Kidney epithelial cell (primary cell): ENCODE data around the gene PLCE1. TPM values are rescaled to one million over a fixed set of nuclear protein-coding genes. Genes with fewer than 3 reads are reported as not detected.

Experiments used
- DNase-seq: peaks from one replicate; pipeline ENCODE4 v3.0.0-alpha.2; 2010; ENCODE audit warnings: low read depth
- H3K27me3 ChIP-seq: 2 replicates; pipeline ENCODE4 v1.6.0; 2011; ENCODE audit warnings: low read length; ENCODE audit not compliant: control insufficient read depth, insufficient read depth
- H3K36me3 ChIP-seq: 2 replicates; pipeline ENCODE4 v1.5.1; 2011; ENCODE audit warnings: low read length; ENCODE audit not compliant: control insufficient read depth, insufficient read depth
- H3K4me3 ChIP-seq: 2 replicates; pipeline ENCODE4 v1.5.1; 2011; ENCODE audit warnings: low read depth, mild to moderate bottlenecking, control low read depth, low read length
- total RNA-seq: library from RNA; depleted of rRNA; stranded (reverse); fragments of >200 nt; gene quantifications from 2 replicates; pipeline ENCODE4 v1.2.3, GENCODE V29; 2015
- TF ChIP-seq, protein P1 (sequence below): IDR thresholded peaks from 2 replicates; pipeline ENCODE4 v1.5.1; 2011; ENCODE audit warnings: mild to moderate bottlenecking, moderate library complexity, low read length, control low read depth, inconsistent platforms; ENCODE audit not compliant: insufficient read depth, poor library complexity, severe bottlenecking

Gene PLCE1
- total RNA-seq, 1 donor from 2014 or later = 0.84 TPM

- no peak for DNase-seq
- H3K4me3 ChIP-seq = no peak overlapping the region
- TF ChIP-seq, protein P1, sequence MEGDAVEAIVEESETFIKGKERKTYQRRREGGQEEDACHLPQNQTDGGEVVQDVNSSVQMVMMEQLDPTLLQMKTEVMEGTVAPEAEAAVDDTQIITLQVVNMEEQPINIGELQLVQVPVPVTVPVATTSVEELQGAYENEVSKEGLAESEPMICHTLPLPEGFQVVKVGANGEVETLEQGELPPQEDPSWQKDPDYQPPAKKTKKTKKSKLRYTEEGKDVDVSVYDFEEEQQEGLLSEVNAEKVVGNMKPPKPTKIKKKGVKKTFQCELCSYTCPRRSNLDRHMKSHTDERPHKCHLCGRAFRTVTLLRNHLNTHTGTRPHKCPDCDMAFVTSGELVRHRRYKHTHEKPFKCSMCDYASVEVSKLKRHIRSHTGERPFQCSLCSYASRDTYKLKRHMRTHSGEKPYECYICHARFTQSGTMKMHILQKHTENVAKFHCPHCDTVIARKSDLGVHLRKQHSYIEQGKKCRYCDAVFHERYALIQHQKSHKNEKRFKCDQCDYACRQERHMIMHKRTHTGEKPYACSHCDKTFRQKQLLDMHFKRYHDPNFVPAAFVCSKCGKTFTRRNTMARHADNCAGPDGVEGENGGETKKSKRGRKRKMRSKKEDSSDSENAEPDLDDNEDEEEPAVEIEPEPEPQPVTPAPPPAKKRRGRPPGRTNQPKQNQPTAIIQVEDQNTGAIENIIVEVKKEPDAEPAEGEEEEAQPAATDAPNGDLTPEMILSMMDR = no peak
- peaks cover 1% of the 10 kb centered on the region for H3K36me3 ChIP-seq
- no peaks in the 10 kb centered on the region for H3K27me3 ChIP-seq
Measured at GRCh38 chr10:94014304-94014703, 20.6 kb downstream of the PLCE1 start.

DNA sequence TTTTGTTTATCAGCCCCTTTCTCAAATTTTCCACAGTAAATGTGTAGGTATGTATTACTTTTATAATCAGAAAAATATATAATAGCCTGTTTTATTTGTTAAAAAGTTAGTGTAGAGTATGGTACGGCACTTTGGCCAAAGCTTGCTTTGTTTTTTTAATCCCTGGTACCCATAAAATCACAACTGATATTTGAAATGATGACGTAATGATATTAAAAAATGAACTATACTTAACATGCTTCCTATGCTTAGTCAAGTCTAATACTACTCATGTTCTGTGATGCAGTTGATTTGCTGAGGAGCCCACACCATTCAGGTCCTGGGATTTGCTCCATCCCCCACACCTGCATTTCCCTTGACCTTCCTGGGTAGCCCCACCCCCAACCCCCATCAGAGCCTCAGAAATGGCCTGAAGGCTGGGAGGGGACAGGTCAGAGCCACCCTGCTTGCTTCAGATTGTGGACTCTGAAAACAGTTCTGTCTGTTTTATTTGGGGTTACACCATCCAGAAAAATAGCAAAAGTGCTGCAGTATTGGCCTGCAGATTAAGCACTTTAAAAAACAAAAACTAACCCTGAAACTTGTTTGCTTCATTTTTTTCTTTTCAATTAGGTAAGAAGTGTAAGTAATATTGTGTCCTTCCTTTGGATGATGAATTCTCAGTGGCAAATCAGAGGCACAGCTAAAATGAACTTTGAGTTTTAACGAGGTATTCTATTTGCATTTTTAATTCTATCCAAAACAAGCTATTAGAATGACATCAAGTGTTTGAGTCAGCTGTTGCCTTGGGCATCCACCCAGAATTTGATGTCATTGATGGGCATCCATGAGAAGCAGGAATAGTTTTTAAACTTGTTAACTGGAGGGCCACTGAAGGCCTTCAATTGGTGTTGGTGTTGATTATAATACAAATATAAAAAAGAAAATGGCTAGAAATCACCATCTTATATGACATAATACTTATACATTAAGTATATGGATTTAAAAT lies 23.3 kb downstream of the PLCE1 start:
- TF ChIP-seq, protein P1 = no peak

DNA sequence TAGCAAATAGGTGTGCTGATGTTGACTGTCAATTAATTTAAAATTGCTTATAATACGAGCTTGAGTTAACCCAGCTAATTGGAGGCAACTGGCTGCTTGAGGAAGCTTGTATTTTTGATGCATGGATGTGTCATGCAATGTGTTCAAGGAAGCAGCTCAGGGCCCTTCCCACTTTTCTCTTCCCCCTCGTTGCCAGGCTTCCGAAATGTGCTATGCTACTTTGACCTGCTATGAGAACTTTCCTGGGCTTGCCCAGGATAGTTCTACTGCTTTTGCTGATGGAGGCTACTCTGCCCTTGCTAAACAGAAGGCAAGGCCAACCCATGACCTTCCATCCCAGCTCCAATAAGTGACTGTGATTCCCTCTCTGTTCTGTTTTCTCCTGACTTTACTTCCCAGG lies 24.4 kb downstream of the PLCE1 start:
- H3K36me3 ChIP-seq = peaks cover 1% of the 10 kb centered on the region
- TF ChIP-seq, protein P1 = no peak
- H3K27me3 ChIP-seq = no peaks in the 10 kb centered on the region
- DNase-seq = no peak
- no peak overlapping the region for H3K4me3 ChIP-seq

More for the DNA sequence above, 23.3 kb downstream of the PLCE1 start:
- no peak overlapping the region for H3K4me3 ChIP-seq
- H3K36me3 ChIP-seq = peaks cover 1% of the 10 kb centered on the region
- H3K27me3 ChIP-seq = no peaks in the 10 kb centered on the region
- DNase-seq = no peak

- Histone ChIP-seq H3K27me3 (no peaks in the 10 kb centered on the region), H3K4me3 (no peak overlapping the region), H3K36me3 (no peaks in the 10 kb centered on the region)
- TF ChIP-seq, protein P1 = no peak
- DNase-seq = no peak
Measured at GRCh38 chr10:94023906-94024305, 30.2 kb downstream of the PLCE1 start.

GRCh38 chr10:94024407-94024806 lies 30.7 kb downstream of the PLCE1 start:
- TF ChIP-seq, protein P1 = no peak
- H3K27me3 ChIP-seq = no peaks in the 10 kb centered on the region
- H3K36me3 ChIP-seq = no peaks in the 10 kb centered on the region
- no peak overlapping the region for H3K4me3 ChIP-seq
- no peak for DNase-seq
